IPS-NIHi7 (cell line): ENCODE results near the gene DDX27.

Source experiments
- DNase-seq: peaks from one replicate; pipeline ENCODE4 v3.0.0; 2012; ENCODE audit warnings: mixed read lengths; ENCODE audit errors: extremely low spot score

Gene DDX27

DNA sequence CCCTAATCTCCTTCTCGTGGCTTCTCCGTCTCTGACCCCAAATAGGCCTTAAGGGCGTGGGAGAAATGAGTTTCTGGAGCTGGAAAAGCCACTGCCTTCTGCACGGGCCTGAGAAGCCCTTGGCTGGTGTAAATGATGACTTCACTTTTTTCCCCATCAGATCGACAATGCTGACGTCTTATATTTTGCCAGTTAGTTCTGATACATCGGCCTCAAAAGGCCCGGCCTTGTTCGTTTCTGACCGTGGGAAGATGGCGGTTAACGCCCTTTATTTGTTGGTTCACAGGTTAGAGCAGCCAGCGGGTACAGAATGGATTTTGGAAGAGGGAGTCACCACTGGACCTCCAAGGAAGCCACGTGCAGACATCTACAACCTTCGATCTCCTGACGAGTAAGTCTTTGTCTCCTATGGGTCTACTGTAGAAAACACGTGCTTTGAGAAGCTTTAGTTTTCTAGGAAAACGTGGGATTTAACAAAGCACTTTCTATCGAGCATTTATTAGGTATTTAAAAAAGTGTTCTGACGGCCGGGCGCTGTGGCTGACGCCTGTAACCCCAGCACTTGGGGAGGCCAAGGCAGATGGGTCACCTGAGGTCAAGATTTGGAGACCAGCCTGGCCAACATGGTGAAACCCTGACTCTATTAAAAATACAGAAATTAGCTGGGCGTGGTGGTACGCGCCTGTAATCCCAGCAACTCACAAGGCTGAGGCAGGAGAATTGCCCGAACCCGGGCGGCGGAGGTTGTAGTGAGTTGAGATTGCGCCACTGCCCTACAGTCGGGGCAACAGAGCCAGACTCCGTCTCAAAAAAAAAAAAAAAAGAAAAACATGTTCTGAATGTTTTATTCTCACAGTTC, 59.8 kb downstream of the DDX27 start:
- DNase-seq: no peak

DNA sequence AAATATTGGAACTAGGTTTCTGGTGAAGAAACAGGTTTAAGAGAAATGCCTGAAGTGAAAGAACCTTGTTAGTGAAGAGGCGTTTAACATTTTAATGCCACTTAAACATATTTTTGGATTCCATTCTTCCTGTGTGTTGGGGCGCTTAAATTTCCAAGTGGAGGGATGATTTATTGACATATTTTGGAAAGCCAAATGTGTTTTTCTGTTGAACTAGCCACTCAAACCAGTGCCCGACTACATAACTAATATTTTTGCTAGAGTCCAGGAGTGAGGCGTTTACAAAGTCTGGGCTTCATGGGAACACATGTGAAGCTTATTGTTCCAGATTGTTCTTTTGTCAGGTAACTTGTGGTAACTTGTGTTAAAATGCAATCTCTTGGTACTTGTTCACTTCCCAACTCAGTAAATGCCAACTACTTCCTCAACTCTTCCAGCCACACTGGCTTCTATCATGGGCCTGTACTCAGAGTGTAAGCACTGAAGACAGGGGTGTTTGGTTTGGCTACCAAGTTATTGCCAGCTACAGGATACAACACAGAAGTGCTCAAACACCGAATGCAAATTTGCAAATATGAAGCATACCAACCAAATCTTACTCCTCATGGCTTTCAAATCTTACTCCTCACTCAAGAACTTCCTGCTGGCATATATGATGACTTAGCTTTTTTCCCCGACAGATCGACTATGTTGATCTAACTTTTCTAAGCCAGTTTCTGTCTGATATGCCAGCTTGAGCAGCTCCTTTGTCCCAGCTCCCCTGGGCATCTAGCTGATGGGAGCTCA, 60.7 kb downstream of the DDX27 start:
- no peak for DNase-seq

DNA sequence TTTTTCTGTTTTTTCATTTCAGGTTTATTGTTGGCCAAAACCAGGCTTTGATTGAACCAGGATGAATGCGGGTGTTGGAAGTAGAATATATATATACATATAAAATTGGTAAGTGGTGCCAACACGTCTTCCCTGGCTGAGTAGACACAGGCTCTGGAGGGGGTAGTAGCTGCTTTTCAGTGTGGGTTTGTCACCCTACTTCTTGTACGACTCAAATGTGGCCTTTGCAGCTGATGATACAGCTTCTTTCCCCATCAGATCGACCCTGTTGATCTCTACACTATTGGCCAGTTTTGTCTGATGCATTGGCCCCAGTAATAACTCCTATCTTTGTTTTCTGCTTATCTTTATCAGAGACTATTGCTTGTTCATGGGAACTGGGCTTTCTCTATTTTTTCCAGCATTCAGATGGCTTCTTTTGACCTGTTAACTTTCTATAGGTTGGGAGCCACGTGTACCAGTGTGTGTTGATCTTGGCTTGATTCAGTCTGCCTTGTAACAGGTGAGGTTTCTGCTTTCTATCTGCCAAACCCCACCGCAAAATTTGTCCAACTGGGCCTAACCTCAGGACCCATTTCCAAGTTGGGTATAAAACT, 61.3 kb downstream of the DDX27 start:
- DNase-seq: no peak

DNA sequence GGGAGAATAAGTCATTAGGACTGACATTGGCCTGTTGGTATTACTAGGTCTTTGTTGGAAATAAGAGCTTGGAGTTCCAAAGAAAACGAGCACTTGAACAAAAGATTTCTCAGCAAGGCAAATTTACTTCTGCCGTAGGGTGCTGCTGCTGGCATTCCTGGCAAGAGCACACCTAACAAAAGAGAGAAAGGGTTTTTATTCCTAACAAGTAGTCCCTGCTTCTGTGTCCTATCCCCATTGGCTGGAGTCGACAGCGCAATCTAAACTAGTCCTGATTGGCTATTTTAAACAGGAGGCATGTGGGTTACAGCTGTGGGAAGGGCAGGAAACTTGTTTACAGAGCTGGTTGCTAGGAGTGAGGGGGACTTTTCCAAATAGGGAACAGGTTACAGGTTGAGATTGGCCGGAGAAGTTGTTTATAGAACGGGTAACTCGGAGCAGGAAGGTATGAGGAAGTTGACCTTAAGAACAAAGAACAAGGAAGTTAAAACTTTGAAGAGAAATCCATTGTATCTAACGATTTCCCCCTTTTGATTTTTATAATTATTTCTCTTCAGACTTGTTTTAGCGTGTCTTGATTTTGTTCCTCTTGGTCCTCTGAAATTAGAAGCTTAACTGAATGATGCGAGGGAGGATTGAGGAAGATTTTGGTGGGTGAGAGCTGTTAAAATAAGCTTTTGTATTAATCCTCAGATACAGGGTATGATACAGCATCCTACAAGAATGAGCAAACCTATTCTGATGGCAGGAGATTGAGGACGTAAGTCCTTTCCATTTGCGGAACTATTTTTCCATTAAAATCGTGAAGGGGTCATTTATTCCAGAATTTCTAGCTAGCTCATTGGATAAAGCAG, 62.1 kb downstream of the DDX27 start:
- no peak for DNase-seq

DNA sequence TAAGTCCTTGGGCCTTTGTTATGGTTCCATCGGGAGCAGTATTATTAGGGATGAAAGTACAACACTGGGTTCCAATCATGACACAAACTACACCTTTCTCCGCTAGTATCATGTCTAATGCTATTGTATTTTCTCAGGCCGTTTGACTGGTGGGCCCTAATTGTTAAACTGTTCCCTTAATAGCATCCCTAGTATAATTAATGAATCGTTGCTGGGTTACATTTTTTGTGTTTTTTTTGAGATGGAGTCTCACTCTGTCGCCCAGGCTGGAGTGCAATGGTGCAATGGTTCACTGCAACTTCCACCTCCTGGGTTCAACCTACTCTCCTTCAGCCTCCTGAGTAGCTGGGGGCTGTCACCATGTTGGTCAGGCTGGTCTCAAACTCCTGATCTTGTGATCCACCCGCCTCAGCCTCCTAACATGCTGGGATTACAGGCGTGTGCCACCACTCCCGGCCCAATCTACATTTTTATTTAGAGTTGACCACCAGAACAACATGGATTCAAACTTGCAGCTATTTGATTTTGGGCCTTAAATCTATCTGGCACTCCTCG, 62.8 kb downstream of the DDX27 start:
- DNase-seq: no peak

DNA sequence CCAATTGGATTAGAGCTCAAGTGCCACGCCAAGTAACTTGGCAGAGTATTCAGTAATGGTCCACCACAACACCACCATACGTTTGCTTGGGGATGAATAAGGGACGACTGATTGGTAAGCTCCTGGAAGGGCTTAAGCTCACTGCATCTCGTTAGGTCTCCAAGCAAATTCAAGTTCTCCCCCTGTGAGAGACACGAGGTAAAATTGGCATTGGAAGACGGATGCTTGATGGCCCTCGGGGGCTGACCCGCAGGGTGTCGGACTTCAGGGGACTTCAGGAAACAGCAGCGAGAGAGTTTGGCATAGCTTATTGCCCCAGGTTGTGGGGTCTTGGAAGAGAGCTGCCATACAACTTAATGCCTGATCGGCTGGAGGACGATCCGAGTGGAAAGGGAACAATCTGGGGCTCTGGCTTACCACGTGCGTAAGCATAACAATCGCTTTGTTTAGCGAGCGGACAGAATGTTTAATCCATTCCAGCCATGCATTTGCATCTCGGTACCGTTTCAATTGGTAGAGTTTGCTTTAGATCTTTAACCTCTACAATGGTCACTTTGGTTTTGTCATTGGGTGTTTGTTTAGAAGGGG, 63.5 kb downstream of the DDX27 start:
- no peak for DNase-seq

DNA sequence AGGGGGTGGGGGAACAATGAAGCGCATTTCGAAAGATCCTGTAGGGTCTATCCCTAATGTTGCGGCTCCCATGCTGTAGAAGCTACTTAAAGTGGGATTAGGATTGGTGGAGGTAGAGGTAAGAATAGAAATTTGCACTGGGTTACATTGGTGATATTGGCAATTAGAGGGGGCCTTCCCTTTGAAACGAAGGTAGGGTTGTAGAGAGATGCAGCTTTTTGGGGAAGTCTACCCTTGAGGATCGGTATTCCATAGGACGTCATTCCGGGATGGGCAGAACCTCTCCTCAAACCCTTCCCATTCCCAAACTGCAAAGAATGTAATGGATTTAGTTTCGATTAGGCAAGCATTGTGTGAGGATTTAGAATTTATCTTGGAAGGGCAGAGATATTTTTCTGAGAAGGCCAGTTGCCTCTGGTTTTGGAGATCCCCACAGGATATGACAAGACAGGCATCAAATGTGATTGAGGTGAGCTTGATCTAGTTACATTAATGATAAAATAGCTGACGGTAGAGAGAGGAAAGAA, 64.0 kb downstream of the DDX27 start:
- DNase-seq: no peak

DNA sequence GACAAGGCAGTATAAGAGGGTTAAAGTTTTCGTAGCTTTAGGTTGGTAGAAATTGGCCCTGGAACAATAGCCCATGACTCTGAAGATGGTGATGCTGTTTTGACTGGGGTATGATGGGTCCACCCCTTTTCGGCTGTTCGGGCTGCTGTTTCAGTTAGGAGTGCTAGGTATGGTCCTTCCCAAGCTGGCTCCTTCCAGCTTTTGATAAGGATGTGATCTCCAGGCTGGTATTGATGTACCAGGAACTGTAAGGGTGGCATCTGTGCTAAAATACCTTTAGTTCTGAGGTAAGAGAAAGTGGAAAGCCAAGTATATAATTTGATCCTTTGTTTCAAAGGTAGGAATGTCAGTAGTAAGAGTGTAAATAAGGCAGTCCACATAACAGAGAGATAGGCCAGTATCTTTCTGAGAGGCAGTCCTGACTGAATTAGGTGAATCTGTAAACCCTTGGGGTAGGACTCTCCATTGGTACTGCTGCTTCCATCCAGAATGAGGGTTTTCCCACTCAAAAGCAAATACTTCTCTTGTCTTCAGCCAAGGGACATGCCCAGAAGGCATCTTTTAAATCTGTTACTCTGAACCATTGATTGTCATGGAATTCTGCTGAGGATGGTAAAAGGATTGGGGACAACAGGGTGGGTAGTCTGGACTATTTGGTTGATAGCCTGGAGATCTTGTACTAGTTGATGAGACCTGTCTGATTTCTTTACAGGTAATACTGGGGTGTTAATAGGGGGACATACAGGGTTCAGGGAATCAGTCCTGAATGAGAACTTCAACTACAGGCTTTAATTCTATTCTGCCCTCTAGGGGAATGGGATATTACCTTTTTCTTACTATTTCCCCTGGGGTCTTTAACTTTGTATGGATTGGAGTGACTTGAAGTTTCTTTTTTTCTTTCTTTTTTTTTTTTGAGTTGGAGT, 64.7 kb downstream of the DDX27 start:
- no peak for DNase-seq

DNA sequence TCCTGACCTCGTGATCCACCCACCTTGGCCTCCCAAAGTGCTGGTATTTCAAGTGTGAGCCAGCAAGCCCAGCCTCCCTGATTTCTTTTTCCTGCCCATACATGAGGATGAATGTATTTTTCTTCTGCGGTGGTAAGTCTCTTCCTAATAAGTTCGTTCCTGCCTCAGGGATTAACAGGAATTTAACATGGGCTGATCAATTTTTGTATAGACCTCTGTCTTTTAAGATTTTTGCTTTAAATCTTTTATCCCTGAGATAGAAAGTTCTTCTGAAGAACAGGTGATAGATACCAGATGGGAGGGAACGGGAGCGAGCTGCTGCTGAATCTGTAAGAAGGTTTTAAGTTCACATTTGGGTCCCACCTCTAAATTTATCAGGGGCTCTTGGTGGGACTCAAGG, 65.6 kb downstream of the DDX27 start:
- DNase-seq: no peak

DNA sequence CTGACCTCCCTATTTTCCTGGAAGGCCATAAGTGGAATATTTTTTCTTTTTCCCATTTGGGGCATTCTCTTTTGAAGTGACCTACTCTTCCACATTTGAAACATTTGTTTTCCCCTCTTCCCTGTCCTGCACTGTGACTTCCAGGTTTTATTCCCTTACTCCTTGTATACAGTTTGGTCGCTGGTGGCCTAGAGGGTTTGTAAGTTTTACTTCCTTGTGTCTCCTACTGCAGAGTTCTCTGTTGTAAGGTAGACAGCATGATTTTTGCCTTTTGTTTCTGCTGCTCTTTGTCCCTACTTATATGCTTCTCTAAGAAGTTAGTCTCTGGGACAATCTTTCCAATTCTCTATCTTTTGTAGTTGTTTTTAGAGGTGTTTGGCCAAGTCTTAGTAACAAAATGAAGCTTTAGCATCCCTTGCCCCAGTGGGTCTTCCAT, 66.0 kb downstream of the DDX27 start:
- no peak for DNase-seq

DNA sequence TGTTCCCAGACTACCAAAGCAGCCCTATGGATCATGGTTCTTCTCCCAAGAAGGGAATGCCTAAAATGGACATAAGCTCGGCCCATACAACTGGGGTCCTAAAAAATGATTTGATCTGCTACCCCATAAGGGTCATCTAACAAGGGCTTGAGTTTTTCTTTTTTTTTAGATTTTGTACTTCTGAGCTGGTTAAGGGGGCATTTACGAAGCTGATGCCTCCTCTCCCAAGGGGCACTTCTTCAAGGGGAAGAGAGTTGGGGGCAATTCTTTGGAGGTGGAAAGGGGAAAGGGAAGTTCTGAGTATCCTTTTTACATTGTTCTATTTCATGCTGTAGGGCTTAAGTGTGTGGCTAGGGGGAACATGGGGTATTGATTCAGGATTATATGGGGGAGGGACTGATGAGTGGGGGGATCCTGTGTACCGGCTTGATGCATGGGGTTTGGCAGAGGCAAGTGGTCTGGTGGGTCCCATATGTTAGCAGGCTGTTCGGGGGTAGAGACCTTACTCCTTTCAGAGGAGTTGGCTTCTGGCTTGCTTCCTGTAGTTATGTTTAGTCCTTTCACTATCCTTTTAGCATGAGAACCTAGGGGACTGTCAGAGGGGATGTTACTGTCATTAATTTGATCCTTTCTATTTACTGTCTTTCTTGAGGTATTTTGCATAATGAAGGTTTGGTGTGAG, 66.7 kb downstream of the DDX27 start:
- no peak for DNase-seq

DNA sequence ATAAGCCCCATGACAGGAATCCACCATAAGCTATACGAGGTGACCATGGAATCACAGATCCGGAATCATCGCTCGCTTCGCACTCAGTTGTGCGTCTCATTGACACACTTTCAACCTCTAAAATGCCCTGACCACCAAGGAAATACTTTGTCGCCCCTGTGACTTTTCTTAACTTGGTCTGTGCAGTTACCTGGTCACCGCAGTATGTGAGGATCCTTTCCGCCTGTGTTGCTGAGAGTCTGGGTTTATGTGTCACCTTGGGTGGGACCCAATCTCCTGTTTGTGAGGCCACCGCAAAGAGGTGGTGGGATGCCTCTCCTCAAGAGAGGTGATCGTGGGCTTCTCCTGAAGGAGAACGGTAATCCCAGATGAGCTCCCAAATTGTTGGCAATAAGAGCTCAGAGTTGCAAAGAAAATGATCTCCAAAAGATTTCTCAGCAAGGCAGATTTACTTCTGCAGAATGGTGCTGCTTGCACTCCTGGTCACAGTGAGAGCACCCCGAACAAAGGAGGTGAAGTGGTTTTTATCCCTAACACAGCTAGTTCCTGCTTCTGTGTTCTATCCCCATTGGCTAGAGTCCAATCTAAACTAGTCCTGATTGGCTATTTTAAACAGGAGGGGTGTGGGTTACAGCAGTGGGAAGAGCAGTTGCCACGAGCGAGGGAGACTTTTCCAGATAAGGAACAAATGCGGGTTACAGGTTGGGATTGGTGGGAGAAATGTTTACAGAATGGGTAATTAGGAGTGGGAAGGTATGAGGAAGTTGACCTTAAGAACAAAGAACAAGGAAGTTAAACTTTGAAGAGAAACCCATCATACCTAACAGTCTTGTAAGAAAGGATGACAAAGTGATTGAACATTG, 67.7 kb downstream of the DDX27 start:
- no peak for DNase-seq

DNA sequence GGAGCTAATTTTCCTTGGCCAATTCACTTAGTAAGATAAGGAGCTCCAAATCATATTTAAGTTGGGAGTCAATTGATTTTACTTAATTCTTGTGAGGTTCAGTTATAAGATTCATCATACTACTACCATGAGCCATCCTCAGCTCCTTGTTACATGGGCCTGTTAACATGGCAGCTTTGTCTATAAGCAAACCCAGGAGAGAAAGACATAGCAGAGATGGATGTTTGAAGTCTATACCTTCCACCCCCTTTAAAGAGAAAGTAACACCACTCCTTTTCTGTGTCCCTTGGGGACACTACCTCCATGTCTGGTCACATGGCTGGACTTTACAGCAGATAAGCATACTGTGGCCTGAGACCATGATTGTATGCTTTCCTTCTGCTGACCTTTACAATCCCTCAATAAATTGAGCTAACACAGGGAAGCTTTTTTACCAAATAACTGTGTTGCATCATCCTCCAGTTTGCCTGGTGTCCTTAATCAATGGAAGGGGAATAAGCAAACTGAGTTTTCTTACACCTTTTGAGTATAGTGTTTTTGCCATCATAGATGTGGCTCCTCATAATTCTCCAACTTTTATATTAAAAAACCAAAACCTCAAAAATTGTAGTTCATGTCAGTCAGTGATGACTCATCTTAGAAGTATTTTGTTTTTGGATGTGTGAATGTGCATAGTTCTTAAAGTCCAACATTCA, 68.5 kb downstream of the DDX27 start:
- no peak for DNase-seq

DNA sequence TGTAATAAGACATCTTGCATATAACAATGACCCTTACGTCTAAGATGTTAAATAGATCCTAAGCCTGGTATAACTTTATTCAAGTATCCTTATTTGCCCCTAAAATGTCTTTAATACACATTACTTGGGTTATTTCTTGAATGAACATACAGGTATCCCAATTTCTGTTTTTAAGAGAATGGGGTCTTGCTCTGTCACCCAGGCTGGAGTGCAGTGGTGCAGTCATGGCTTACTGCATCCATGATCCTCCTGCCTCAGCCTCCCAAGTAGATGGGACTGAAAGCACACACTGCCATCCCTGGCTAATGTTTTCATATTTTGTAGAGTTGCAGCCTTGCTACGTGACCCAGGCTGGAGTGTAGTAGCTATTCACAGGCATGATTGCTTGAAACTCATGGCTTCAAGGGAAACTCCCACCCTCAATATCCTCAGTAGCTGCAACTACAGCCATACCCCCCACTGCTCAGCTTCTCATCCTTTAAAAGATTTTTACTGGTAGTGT, 69.1 kb downstream of the DDX27 start:
- DNase-seq: no peak

DNA sequence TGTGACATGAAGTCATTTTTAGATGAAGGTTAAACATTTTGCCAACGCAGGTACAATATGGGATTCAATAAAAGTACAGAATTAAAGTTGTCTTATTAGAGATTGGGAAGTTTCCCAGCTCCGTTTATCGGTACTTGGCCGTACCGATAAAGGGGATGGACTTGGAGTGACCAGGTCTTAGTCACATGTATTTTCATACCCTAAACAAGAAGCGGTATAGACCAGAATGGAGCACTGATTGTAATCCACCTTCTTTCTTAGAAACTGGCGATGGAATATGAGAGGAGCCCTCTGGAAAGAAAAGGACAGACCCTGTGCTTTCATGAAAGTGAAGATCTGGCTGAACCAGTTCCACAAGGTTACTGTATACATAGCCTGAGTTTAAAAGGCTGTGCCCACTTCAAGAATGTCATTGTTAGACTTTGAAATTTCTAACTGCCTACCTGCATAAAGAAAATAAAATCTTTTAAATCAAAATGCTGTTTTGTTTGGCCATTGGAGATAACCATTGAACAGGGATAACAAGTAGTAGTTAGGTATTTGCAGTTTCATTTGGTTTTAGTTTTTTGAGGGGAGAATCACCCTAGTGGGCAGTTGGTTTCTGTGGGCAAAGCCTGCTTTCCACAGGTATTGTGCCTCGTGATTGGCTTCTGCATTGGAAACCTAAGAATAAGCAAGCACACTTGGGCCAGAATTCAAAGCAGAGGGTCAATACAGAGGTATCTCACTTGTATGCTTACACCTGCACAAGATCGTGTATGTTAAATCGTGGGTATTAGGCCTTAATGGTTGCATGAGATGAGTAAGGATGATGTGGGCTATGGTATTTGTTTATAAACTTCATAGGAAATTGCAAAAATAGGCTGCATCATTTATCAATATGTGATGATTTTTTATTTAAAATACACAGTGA, 69.8 kb downstream of the DDX27 start:
- DNase-seq: no peak

DNA sequence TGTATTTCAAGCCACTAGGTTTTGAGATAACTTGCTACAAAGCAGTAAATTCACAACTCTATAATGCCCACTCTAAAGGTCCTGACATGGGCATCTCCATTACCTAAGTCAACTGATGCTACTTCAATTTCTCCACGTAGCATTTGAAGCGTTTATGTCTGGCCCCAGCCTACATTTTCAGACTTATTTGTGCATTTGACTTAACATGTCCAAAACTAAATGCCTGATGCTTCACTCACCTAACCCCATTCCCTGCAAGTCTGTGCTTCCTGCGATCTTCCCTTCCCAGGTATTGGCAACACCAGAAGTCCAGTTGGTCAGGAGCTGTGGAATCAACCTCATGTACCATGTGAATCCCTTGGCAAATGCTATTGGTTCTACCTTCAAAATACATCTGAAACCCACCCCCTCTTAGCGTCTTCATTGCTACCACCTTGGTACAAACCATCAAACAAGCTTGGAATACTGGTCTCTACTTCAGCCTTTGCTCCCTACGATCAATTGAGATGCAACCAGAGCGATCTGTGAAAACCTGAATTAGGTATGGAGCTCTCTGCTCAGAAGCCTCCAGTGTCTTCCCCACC, 71.5 kb downstream of the DDX27 start:
- DNase-seq: no peak
